Measurements from ENCODE around the gene EEF1AKMT2.

- no peak for TF ChIP-seq CTCF (IDR thresholded peaks at IDR 0.05)
- no peak for TF ChIP-seq POLR2A (IDR thresholded peaks at IDR 0.05)
These were observed 43.9 kb downstream of the EEF1AKMT2 start for GRCh38 chr10:124747745-124748144.
